ENCODE data around the gene EPHA3. TPM values are rescaled to one million over a fixed set of nuclear protein-coding genes. Genes with fewer than 3 reads are reported as not detected.

Gene EPHA3
- polyA plus RNA-seq, 2 of the 4 experiments (the other 2 are of a cell fraction) = not detected

GRCh38 chr3:89320186-89320585 is 212.8 kb downstream of the EPHA3 start:
- Histone ChIP-seq H3K4me2 (no peak overlapping the region), H3K4me3 (no peak overlapping the region), H3K4me1 (no peaks in the 10 kb centered on the region), H3K27ac (no peak overlapping the region), H3K9me3 (no peaks in the 10 kb centered on the region)
- 2% methylated on average over 2 of the region's 2 CpGs for WGBS (ENCODE audit: missing lambda C conversion rate)
- FAIRE-seq = no peak
- no peak for DNase-seq (ENCODE audit: low read depth in 1 of 2, low spot score in 1 of 2)
- TF ChIP-seq CBX2 (IDR thresholded peaks at IDR 0.05; ENCODE audit: borderline replicate concordance, low read depth) (no peak), BHLHE40 (IDR thresholded peaks at IDR 0.05; ENCODE audit: low read depth, low read length) (no peak), HOXB5 (CRISPR knock-in tag; IDR thresholded peaks at IDR 0.05) (no peak), RARB (CRISPR knock-in tag; IDR thresholded peaks at IDR 0.05) (no peak), HOXA7 (CRISPR knock-in tag; IDR thresholded peaks at IDR 0.05) (no peak), CHD4 (IDR thresholded peaks at IDR 0.05; ENCODE audit: borderline replicate concordance) (no peak), HMGXB4 (CRISPR knock-in tag; IDR thresholded peaks at IDR 0.05; ENCODE audit: borderline replicate concordance) (no peak), TFCP2L1 (CRISPR knock-in tag; IDR thresholded peaks at IDR 0.05) (no peak), FOSL2 (IDR thresholded peaks at IDR 0.05) (no peak), FOSL2 (CRISPR knock-in tag; IDR thresholded peaks at IDR 0.05) (no peak), ZFP36 (IDR thresholded peaks at IDR 0.05; ENCODE audit: borderline replicate concordance, partially characterized antibody) (no peak), KDM5A (IDR thresholded peaks at IDR 0.05) (no peak)
- TF ChIP-seq, protein P1, sequence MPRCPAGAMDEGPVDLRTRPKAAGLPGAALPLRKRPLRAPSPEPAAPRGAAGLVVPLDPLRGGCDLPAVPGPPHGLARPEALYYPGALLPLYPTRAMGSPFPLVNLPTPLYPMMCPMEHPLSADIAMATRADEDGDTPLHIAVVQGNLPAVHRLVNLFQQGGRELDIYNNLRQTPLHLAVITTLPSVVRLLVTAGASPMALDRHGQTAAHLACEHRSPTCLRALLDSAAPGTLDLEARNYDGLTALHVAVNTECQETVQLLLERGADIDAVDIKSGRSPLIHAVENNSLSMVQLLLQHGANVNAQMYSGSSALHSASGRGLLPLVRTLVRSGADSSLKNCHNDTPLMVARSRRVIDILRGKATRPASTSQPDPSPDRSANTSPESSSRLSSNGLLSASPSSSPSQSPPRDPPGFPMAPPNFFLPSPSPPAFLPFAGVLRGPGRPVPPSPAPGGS (IDR thresholded peaks at IDR 0.05) = no peak
- no peak for ATAC-seq
- POLR2A ChIA-PET = no interaction called here
- CTCF ChIA-PET = no interaction called here

- POLR2A ChIA-PET = no interaction called here
- no peaks in the 10 kb centered on the region for H3K4me1 ChIP-seq
- no peak overlapping the region for H3K4me2 ChIP-seq
- CTCF ChIA-PET = no interaction called here
- DNase-seq (ENCODE audit: low read depth in 1 of 2, low spot score in 1 of 2) (no peak), FAIRE-seq (no peak), ATAC-seq (no peak)
- no peak overlapping the region for H3K4me3 ChIP-seq
- no peaks in the 10 kb centered on the region for H3K9me3 ChIP-seq
- H3K27ac ChIP-seq = no peak overlapping the region
- 9% methylated on average over 1 of the region's 1 CpG for WGBS (ENCODE audit: missing lambda C conversion rate)
- no peak for TF ChIP-seq SMC3 (IDR thresholded peaks at IDR 0.05)
- TF ChIP-seq ZFP36 (IDR thresholded peaks at IDR 0.05; ENCODE audit: borderline replicate concordance, partially characterized antibody) = no peak
- no peak for TF ChIP-seq SREBF2 (IDR thresholded peaks at IDR 0.05)
- TF ChIP-seq MYC (IDR thresholded peaks at IDR 0.05; ENCODE audit: borderline replicate concordance, low read length) = no peak
- TF ChIP-seq GATA3 (IDR thresholded peaks at IDR 0.05; ENCODE audit: borderline replicate concordance) = no peak
- no peak for TF ChIP-seq PHF8 (IDR thresholded peaks at IDR 0.05; ENCODE audit: borderline replicate concordance, low read depth)
- TF ChIP-seq ZC3H11A (IDR thresholded peaks at IDR 0.05) = no peak
- no peak for TF ChIP-seq RNF2 (IDR thresholded peaks at IDR 0.05; ENCODE audit: borderline replicate concordance, low read depth)
- TF ChIP-seq FOXS1 (CRISPR knock-in tag; IDR thresholded peaks at IDR 0.05) = no peak
- no peak for TF ChIP-seq NPAS2 (CRISPR knock-in tag; IDR thresholded peaks at IDR 0.05; ENCODE audit: borderline replicate concordance)
- no peak for TF ChIP-seq MAZ (IDR thresholded peaks at IDR 0.05; ENCODE audit: borderline replicate concordance, low read depth, low read length)
- no peak for TF ChIP-seq ZSCAN20 (CRISPR knock-in tag; IDR thresholded peaks at IDR 0.05)
- TF ChIP-seq KDM5A (IDR thresholded peaks at IDR 0.05) = no peak
- no peak for TF ChIP-seq ATOH8 (CRISPR knock-in tag; IDR thresholded peaks at IDR 0.05; ENCODE audit: low read depth)
Observed at GRCh38 chr3:89326997-89327396, 219.6 kb downstream of the EPHA3 start.

Data from A549 (cell line).